ENCODE results near the gene ABLIM3.

The ABLIM3 gene

GRCh38 chr5:149118463-149118862 lies 22.8 kb upstream of the ABLIM3 start:
- ChIA-PET CTCF (interaction anchor here (0.5 to 1.3 kb wide), 4 partner anchors 14 to 377 kb away, joined by 3 read pairs; no protein-coding TSS in a partner anchor), POLR2A (no interaction called here)
- no peak for DNase-seq (ENCODE audit: extremely low spot score)
- TF ChIP-seq PKNOX1 (IDR thresholded peaks at IDR 0.05) (no peak), L3MBTL2 (conservative IDR thresholded peaks at IDR 0.05) (no peak), ELF4 (IDR thresholded peaks at IDR 0.05) (no peak), ZNF384 (IDR thresholded peaks at IDR 0.05) (no peak), BHLHE40 (IDR thresholded peaks at IDR 0.05; ENCODE audit: borderline replicate concordance) (no peak), SP1 (IDR thresholded peaks at IDR 0.05) (no peak), LEF1 (IDR thresholded peaks at IDR 0.05; ENCODE audit: borderline replicate concordance) (no peak), FOXA1 (IDR thresholded peaks at IDR 0.05) (no peak), NFRKB (IDR thresholded peaks at IDR 0.05) (no peak), TARDBP (IDR thresholded peaks at IDR 0.05) (no peak), SUZ12 (IDR thresholded peaks at IDR 0.05) (no peak), ARNT (IDR thresholded peaks at IDR 0.05) (no peak), HDGF (IDR thresholded peaks at IDR 0.05; ENCODE audit: borderline replicate concordance) (no peak), FOXM1 (IDR thresholded peaks at IDR 0.05; ENCODE audit: borderline replicate concordance) (no peak)

GRCh38 chr5:149121145-149121544 lies 20.1 kb upstream of the ABLIM3 start:
- ChIA-PET POLR2A (interaction anchor here (1.4 kb wide), 1 partner anchor 224 kb away, joined by 3 read pairs; the partner anchor contains the start of gene GRPEL2), CTCF (no interaction called here)
- DNase-seq (ENCODE audit: extremely low spot score), result no peak
- TF ChIP-seq LEF1 (IDR thresholded peaks at IDR 0.05; ENCODE audit: borderline replicate concordance) (no peak), ARNT (IDR thresholded peaks at IDR 0.05) (no peak), ZNF384 (IDR thresholded peaks at IDR 0.05) (no peak), FOXK2 (IDR thresholded peaks at IDR 0.05) (no peak), SUZ12 (IDR thresholded peaks at IDR 0.05) (no peak), ELF4 (IDR thresholded peaks at IDR 0.05) (no peak), NFRKB (IDR thresholded peaks at IDR 0.05) (no peak), TARDBP (IDR thresholded peaks at IDR 0.05) (no peak), L3MBTL2 (conservative IDR thresholded peaks at IDR 0.05) (no peak), FOXM1 (IDR thresholded peaks at IDR 0.05; ENCODE audit: borderline replicate concordance) (no peak), PKNOX1 (IDR thresholded peaks at IDR 0.05) (no peak), SP1 (IDR thresholded peaks at IDR 0.05) (no peak), HDGF (IDR thresholded peaks at IDR 0.05; ENCODE audit: borderline replicate concordance) (no peak), CTBP1 (IDR thresholded peaks at IDR 0.05; ENCODE audit: borderline replicate concordance) (no peak), FOXA1 (IDR thresholded peaks at IDR 0.05) (no peak), BHLHE40 (IDR thresholded peaks at IDR 0.05; ENCODE audit: borderline replicate concordance) (no peak)

- no peak for DNase-seq (ENCODE audit: extremely low spot score)
- ChIA-PET CTCF (interaction anchor here (1.0 kb wide), 1 partner anchor 19 kb away, joined by 4 read pairs; the partner anchor contains the start of gene ABLIM3), POLR2A (no interaction called here)
- TF ChIP-seq SUZ12 (IDR thresholded peaks at IDR 0.05) (no peak), BHLHE40 (IDR thresholded peaks at IDR 0.05; ENCODE audit: borderline replicate concordance) (no peak), FOXA1 (IDR thresholded peaks at IDR 0.05) (no peak), TARDBP (IDR thresholded peaks at IDR 0.05) (no peak), LEF1 (IDR thresholded peaks at IDR 0.05; ENCODE audit: borderline replicate concordance) (no peak), L3MBTL2 (conservative IDR thresholded peaks at IDR 0.05) (no peak), HDGF (IDR thresholded peaks at IDR 0.05; ENCODE audit: borderline replicate concordance) (no peak), CTBP1 (IDR thresholded peaks at IDR 0.05; ENCODE audit: borderline replicate concordance) (no peak), PKNOX1 (IDR thresholded peaks at IDR 0.05) (no peak)
These were observed 18.1 kb upstream of the ABLIM3 start for GRCh38 chr5:149123211-149123610.

DNA sequence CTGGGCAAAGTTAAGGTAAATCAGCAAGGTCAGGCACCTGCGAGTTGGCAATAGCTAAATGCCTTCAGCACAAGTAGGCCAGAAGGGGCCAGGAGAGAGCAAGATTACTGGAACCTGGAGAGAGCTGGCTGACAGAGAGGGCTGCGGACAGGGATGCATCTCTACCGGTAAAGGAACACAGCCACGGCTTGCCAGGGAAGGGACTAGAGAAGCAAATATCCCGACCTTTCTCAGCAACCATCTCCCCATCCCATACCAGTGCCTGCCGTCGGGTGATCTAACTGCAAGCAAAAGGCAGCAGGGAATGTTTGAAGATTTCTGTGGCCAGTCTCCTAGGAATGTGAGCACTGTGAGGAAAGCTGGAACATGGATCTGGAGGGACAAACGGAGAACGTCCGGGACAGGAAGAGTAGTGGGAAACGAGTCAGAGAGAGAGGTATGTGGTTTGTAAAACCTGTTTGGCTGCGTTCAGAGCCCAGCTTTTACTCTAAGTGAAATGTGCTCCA lies 15.9 kb upstream of the ABLIM3 start:
- ChIA-PET CTCF (interaction anchor here (0.6 to 0.9 kb wide), 5 partner anchors 9 to 463 kb away, joined by 3 to 5 read pairs (median 4); no protein-coding TSS in a partner anchor), POLR2A (no interaction called here)
- no peak for DNase-seq (ENCODE audit: extremely low spot score)
- TF ChIP-seq CTBP1 (IDR thresholded peaks at IDR 0.05; ENCODE audit: borderline replicate concordance) (no peak), SUZ12 (IDR thresholded peaks at IDR 0.05) (no peak), BHLHE40 (IDR thresholded peaks at IDR 0.05; ENCODE audit: borderline replicate concordance) (no peak)

- POLR2A ChIA-PET, result interaction anchor here (0.6 kb wide), 1 partner anchor 351 kb away, joined by 3 read pairs; no protein-coding TSS in a partner anchor
- no peak for DNase-seq (ENCODE audit: extremely low spot score)
- CTCF ChIA-PET, result interaction anchor here (1.2 to 1.5 kb wide), 2 partner anchors 12 to 57 kb away, joined by 4 to 9 read pairs; no protein-coding TSS in a partner anchor
- TF ChIP-seq NFRKB (IDR thresholded peaks at IDR 0.05), result no peak
- no peak for TF ChIP-seq FOXK2 (IDR thresholded peaks at IDR 0.05)
- TF ChIP-seq ZNF384 (IDR thresholded peaks at IDR 0.05), result no peak
- TF ChIP-seq L3MBTL2 (conservative IDR thresholded peaks at IDR 0.05), result no peak
- no peak for TF ChIP-seq FOXM1 (IDR thresholded peaks at IDR 0.05; ENCODE audit: borderline replicate concordance)
- TF ChIP-seq PKNOX1 (IDR thresholded peaks at IDR 0.05), result no peak
- TF ChIP-seq CTBP1 (IDR thresholded peaks at IDR 0.05; ENCODE audit: borderline replicate concordance), result no peak
- no peak for TF ChIP-seq SP1 (IDR thresholded peaks at IDR 0.05)
- no peak for TF ChIP-seq ARNT (IDR thresholded peaks at IDR 0.05)
- no peak for TF ChIP-seq SUZ12 (IDR thresholded peaks at IDR 0.05)
- TF ChIP-seq ELF4 (IDR thresholded peaks at IDR 0.05), result no peak
- no peak for TF ChIP-seq TARDBP (IDR thresholded peaks at IDR 0.05)
These were observed 14.4 kb upstream of the ABLIM3 start for GRCh38 chr5:149126906-149127305.
